HepG2 (cell line): ENCODE results near the gene FYTTD1. TPM values are rescaled to one million over a fixed set of nuclear protein-coding genes. Genes with fewer than 3 reads are reported as not detected.

Experiments
- ATAC-seq: fragments of 200-7000 bp; cut with Tn5 transposase; 3 replicates; pipeline ENCODE4 v1.9.1; 2020; ENCODE audit warnings: mild to moderate bottlenecking, moderate library complexity
- BruUV-seq: library from RNA; stranded (reverse); fragments of 400-500 nt; replicated peaks from 2 replicates; lab custom pipeline; 2021; lab: Mats Ljungman, UMichigan
- CTCF ChIA-PET: fragments of 300-600 bp; formaldehyde crosslinking; extraction: SDS; loops from one replicate; lab custom pipeline; 2021; ENCODE audit warnings: low total read pairs, inconsistent platforms, low intra/inter-chr PET ratio; lab: Yijun Ruan, JAX
- POLR2A ChIA-PET: fragments of 350-600 bp; sonication (Branson Sonifier 250); formaldehyde crosslinking; loops from one replicate; lab custom pipeline; 2020; ENCODE audit warnings: antibody characterized with exemption, inconsistent platforms; lab: Yijun Ruan, JAX
- DNase-seq: peaks from one replicate; pipeline ENCODE4 v3.0.0-alpha.2; 2015; ENCODE audit warnings: low spot score
- FAIRE-seq: peaks from 3 replicates; lab custom pipeline; 2011; peaks lifted over from hg19 to GRCh38; lab: Jason Lieb, UNC
- H2AFZ ChIP-seq: one replicate; pipeline ENCODE4 v1.6.1; 2011; ENCODE audit warnings: low read length, inconsistent platforms
- H3K27ac ChIP-seq: fragments of 300-600 bp; 3 replicates; pipeline ENCODE4 v1.8.0; 2011; ENCODE audit warnings: mixed run types, mild to moderate bottlenecking, mixed read lengths, low read length, inconsistent platforms; ENCODE audit not compliant: insufficient read depth; ENCODE audit errors: extremely low read length
- H3K27me3 ChIP-seq, 2 experiments: fragments of 200-600 bp in 1 of 2; 2 replicates in 1 of 2; 3 replicates in 1 of 2; pipeline versions ENCODE4 v1.6.0 to v1.8.0; 2011; ENCODE audit warnings: low read length in 2 of 2, mild to moderate bottlenecking in 2 of 2, moderate library complexity in 2 of 2, inconsistent platforms in 1 of 2; ENCODE audit not compliant: insufficient read depth in 2 of 2, control insufficient read depth in 1 of 2
- H3K36me3 ChIP-seq, 2 experiments: fragments of 200-600 bp in 1 of 2; replicated peaks in 1 of 2; 2 replicates in 1 of 2; 3 replicates in 1 of 2; pipeline versions ENCODE4 v1.5.1 to v1.8.0; 2011; ENCODE audit warnings: low read length in 2 of 2, inconsistent platforms in 1 of 2; ENCODE audit not compliant: insufficient read depth in 2 of 2, control insufficient read depth in 1 of 2
- H3K4me1 ChIP-seq: 2 replicates; pipeline ENCODE4 v1.5.1; 2012; ENCODE audit warnings: low read length, inconsistent platforms; ENCODE audit not compliant: insufficient read depth
- H3K4me2 ChIP-seq: 2 replicates; pipeline ENCODE4 v1.6.0; 2011; ENCODE audit warnings: low read depth, low read length, inconsistent platforms
- H3K4me3 ChIP-seq, 3 experiments: fragments of 200-600 bp in 1 of 3; sonication (generic), shearing (Covaris generic) in 1 of 3; replicated peaks in 1 of 3; 2 replicates each; pipeline ENCODE4 v1.5.1; 2011 to 2016; ENCODE audit warnings: low read length in 3 of 3, inconsistent platforms in 2 of 3, low read depth in 2 of 3, mild to moderate bottlenecking in 2 of 3, control low read depth in 1 of 3, mixed read lengths in 1 of 3; ENCODE audit not compliant: insufficient read depth in 1 of 3
- H3K79me2 ChIP-seq: one replicate; pipeline ENCODE4 v1.6.1; 2011; ENCODE audit warnings: low read length, inconsistent platforms; ENCODE audit not compliant: insufficient read depth
- H3K9ac ChIP-seq: 2 replicates; pipeline ENCODE4 v1.6.0; 2011; ENCODE audit warnings: mild to moderate bottlenecking, low read depth, low read length, inconsistent platforms; ENCODE audit not compliant: insufficient read depth
- H3K9me3 ChIP-seq: 2 replicates; pipeline ENCODE4 v1.5.1; 2012; ENCODE audit warnings: mild to moderate bottlenecking, low read length
- H4K20me1 ChIP-seq: 2 replicates; pipeline ENCODE4 v1.6.0; 2011; ENCODE audit warnings: inconsistent platforms, mild to moderate bottlenecking, low read length, moderate library complexity; ENCODE audit not compliant: insufficient read depth
- ATF7-NPFF ChIP-seq: sonication (generic); formaldehyde crosslinking; IDR thresholded peaks from 2 replicates; pipeline ENCODE4 v1.8.1; 2023; ENCODE audit warnings: mild to moderate bottlenecking, low read depth, missing genetic modification reagents, moderate library complexity
- ATRX ChIP-seq: sonication (generic); formaldehyde crosslinking; IDR thresholded peaks from 2 replicates; pipeline ENCODE4 v1.4.0; 2020; ENCODE audit warnings: missing genetic modification reagents, borderline replicate concordance
- EHMT2 ChIP-seq: fragments of 200-600 bp; sonication (generic); IDR thresholded peaks from 2 replicates; pipeline ENCODE4 v1.7.0; 2017; ENCODE audit warnings: antibody characterized with exemption, low read depth, low read length, borderline replicate concordance
- HHEX ChIP-seq: IDR thresholded peaks from 2 replicates; pipeline ENCODE4 v1.6.1; 2016; ENCODE audit warnings: control low read depth
- HIVEP1 ChIP-seq: sonication (generic); formaldehyde crosslinking; IDR thresholded peaks from 2 replicates; pipeline ENCODE4 v1.4.0; 2020; ENCODE audit warnings: mild to moderate bottlenecking, missing genetic modification reagents
- HOXA5 ChIP-seq: sonication (generic); formaldehyde crosslinking; IDR thresholded peaks from 2 replicates; pipeline ENCODE4 v1.4.0; 2020; ENCODE audit warnings: missing genetic modification reagents
- MAFF ChIP-seq: IDR thresholded peaks from 2 replicates; pipeline ENCODE4 v1.6.1; 2011; ENCODE audit warnings: low read depth, low read length, improper control_type of control experiment
- NCOA5 ChIP-seq: sonication (generic); formaldehyde crosslinking; IDR thresholded peaks from 2 replicates; pipeline ENCODE4 v1.4.0; 2020; ENCODE audit warnings: missing genetic modification reagents
- NONO ChIP-seq, 2 experiments: fragments of 450-650 bp in 1 of 2; sonication (generic) in 1 of 2; formaldehyde crosslinking in 1 of 2; IDR thresholded peaks in 1 of 2; conservative IDR thresholded peaks in 1 of 2; 2 replicates each; pipeline versions ENCODE4 v1.6.1 to v1.8.0; 2017 to 2022; ENCODE audit warnings: mild to moderate bottlenecking in 1 of 2, missing genetic modification reagents in 1 of 2, moderate library complexity in 1 of 2
- RORA ChIP-seq: sonication (generic); formaldehyde crosslinking; IDR thresholded peaks from 2 replicates; pipeline ENCODE4 v1.5.0; 2020; ENCODE audit warnings: mild to moderate bottlenecking, missing genetic modification reagents, moderate library complexity
- SP1 ChIP-seq, 2 experiments: fragments of 450-650 bp in 1 of 2; sonication (generic) in 1 of 2; formaldehyde crosslinking in 1 of 2; IDR thresholded peaks; 2 replicates each; pipeline versions ENCODE4 v1.4.0 to v1.6.1; 2016 to 2020; ENCODE audit warnings: missing genetic modification reagents in 1 of 2
- SPEN ChIP-seq: sonication (generic); formaldehyde crosslinking; IDR thresholded peaks from 2 replicates; pipeline ENCODE4 v1.5.1; 2020; ENCODE audit warnings: low read depth, mild to moderate bottlenecking, missing genetic modification reagents
- ZBTB44 ChIP-seq: sonication (generic); formaldehyde crosslinking; IDR thresholded peaks from 2 replicates; pipeline ENCODE4 v1.4.0; 2020; ENCODE audit warnings: missing genetic modification reagents
- ZFY ChIP-seq: sonication (generic); formaldehyde crosslinking; IDR thresholded peaks from 2 replicates; pipeline ENCODE4 v1.4.0; 2020; ENCODE audit warnings: missing genetic modification reagents
- ZNF354B ChIP-seq: sonication (generic); formaldehyde crosslinking; IDR thresholded peaks from 2 replicates; pipeline ENCODE4 v1.8.0; 2022; ENCODE audit warnings: mild to moderate bottlenecking, missing genetic modification reagents
- ZNF513 ChIP-seq: sonication (generic); formaldehyde crosslinking; conservative IDR thresholded peaks from 2 replicates; pipeline ENCODE4 v1.5.0; 2020; ENCODE audit warnings: missing genetic modification reagents
- ZNF7 ChIP-seq: IDR thresholded peaks from 2 replicates; pipeline ENCODE4 v1.6.1; 2016; ENCODE audit warnings: missing biosample characterization, missing genetic modification reagents
- ZNF747 ChIP-seq: sonication (generic); formaldehyde crosslinking; IDR thresholded peaks from 2 replicates; pipeline ENCODE4 v1.8.1; 2023; ENCODE audit warnings: missing genetic modification reagents, mild to moderate bottlenecking, borderline replicate concordance
- WGBS: methylation state at CpG from one replicate; pipeline ENCODE4 v1.1.6; 2017; ENCODE audit warnings: low lambda C conversion rate; 5-methylcytosine and 5-hydroxymethylcytosine counted together
- in situ Hi-C: cut with HindIII; loops from 2 replicates; pipeline ENCODE4 v1.10.0; 2017; ENCODE audit warnings: low pct_unique_long_range_greater_than_20kb; ENCODE audit not compliant: extremely low pct_ligation_motif_present
- intact Hi-C: fragments of 100-400 bp; cut with micrococcal nuclease; formaldehyde crosslinking; loops from one replicate; pipeline ENCODE4 v1.10.0; 2022; ENCODE audit not compliant: unreplicated experiment
- polyA plus RNA-seq, 8 experiments: library from polyadenylated mRNA; depleted of rRNA in 3 of 8; stranded (reverse) in 7 of 8; unstranded in 1 of 8; fragments of >200 nt; fragmentation: Illumina TruSeq in 4 of 8; extraction: Trizol in 4 of 8; gene quantifications; 2 replicates each; pipeline versions ENCODE4 v1.2.1 to v1.2.3, GENCODE V29; 2011 to 2016; ENCODE audit warnings: low read depth in 4 of 8, missing spikeins in 1 of 8, mixed read lengths in 1 of 8; ENCODE audit not compliant: insufficient read depth in 1 of 8
- total RNA-seq, 5 experiments: library from RNA; depleted of rRNA; stranded (reverse); fragments of >200 nt; fragmentation: Illumina TruSeq; extraction: Trizol; gene quantifications; 2 replicates each; pipeline ENCODE4 v1.2.3, GENCODE V29; 2016; ENCODE audit warnings: low read depth in 1 of 5

The FYTTD1 gene
- total and polyA plus RNA-seq, 2 of the 13 experiments (the other 11 are each of a cell fraction or from before 2014, with no cell fraction given), result 6.5 to 28.8 TPM

- H3K27me3 ChIP-seq, result peaks cover 0 to 5% of the 10 kb centered on the region in 2 experiments; a peak in 1 of 5 replicates
- no peak for ATAC-seq
- peaks cover 26% of the 10 kb centered on the region for H3K4me1 ChIP-seq
- H4K20me1 ChIP-seq, result peaks cover 7% of the 10 kb centered on the region; the same call in 1 of the 2 replicates
- 82% methylated on average over 3 of the region's 3 CpGs for WGBS
- H3K4me2 ChIP-seq, result no peak overlapping the region
- H2AFZ ChIP-seq, result no peak overlapping the region
- FAIRE-seq, result no peak
- intact Hi-C loops (loop anchor here (5.0 kb wide), 1 partner anchor 39 kb away; the partner anchor contains the start of gene LRCH3), in situ Hi-C loops (no loop called here)
- H3K9ac ChIP-seq, result no peak overlapping the region
- no peak overlapping the region for H3K27ac ChIP-seq
- no TSS peak for BruUV-seq
- H3K79me2 ChIP-seq, result peaks cover 34% of the 10 kb centered on the region
- ChIA-PET CTCF (no interaction called here), POLR2A (no interaction called here)
- H3K36me3 ChIP-seq, result peaks cover 0 to 8% of the 10 kb centered on the region in 2 experiments; a peak in 1 of 5 replicates
- no peaks in the 10 kb centered on the region for H3K9me3 ChIP-seq
- no peak for DNase-seq
- no peak overlapping the region for H3K4me3 ChIP-seq
- TF ChIP-seq MAFF (no peak), SPEN (CRISPR knock-in tag) (no peak), NONO (IDR thresholded peaks at IDR 0.05) (no peak), NONO (CRISPR knock-in tag; conservative IDR thresholded peaks at IDR 0.05) (no peak), NCOA5 (CRISPR knock-in tag) (no peak), RORA (CRISPR knock-in tag) (no peak), ATRX (CRISPR knock-in tag) (no peak), SP1 (IDR thresholded peaks at IDR 0.05) (no peak), SP1 (CRISPR knock-in tag; IDR thresholded peaks at IDR 0.05) (no peak), HOXA5 (CRISPR knock-in tag) (no peak), ATF7-NPFF (CRISPR knock-in tag) (no peak)
Observed at GRCh38 chr3:197753263-197753662, 3.6 kb downstream of the FYTTD1 start.

- in situ Hi-C loops, result no loop called here
- no peak overlapping the region for H3K27ac ChIP-seq
- DNase-seq, result no peak
- H3K4me3 ChIP-seq, result no peak overlapping the region
- no peak overlapping the region for H3K4me2 ChIP-seq
- no peaks in the 10 kb centered on the region for H3K27me3 ChIP-seq
- 94% methylated on average over 3 of the region's 3 CpGs for WGBS
- BruUV-seq, result no TSS peak
- CTCF ChIA-PET, result no interaction called here
- H4K20me1 ChIP-seq, result peaks cover 7% of the 10 kb centered on the region; the same call in 1 of the 2 replicates
- peaks cover 25% of the 10 kb centered on the region for H3K4me1 ChIP-seq
- H3K9me3 ChIP-seq, result no peaks in the 10 kb centered on the region
- no peak for ATAC-seq
- H3K79me2 ChIP-seq, result peaks cover 34% of the 10 kb centered on the region
- H3K36me3 ChIP-seq, result peaks cover 0 to 8% of the 10 kb centered on the region in 2 experiments; a peak in 2 of 5 replicates
- FAIRE-seq, result no peak
- H3K9ac ChIP-seq, result no peak overlapping the region
- H2AFZ ChIP-seq, result no peak overlapping the region
- POLR2A ChIA-PET, result no interaction called here
- intact Hi-C loops, result no loop called here
- TF ChIP-seq ZFY (CRISPR knock-in tag), result no peak
- no peak for TF ChIP-seq HIVEP1 (CRISPR knock-in tag)
- no peak for TF ChIP-seq ZNF354B (CRISPR knock-in tag)
- TF ChIP-seq ZBTB44, result no peak
- no peak for TF ChIP-seq ZNF747 (CRISPR knock-in tag)
- no peak for TF ChIP-seq ZNF513
- TF ChIP-seq ZNF7 (CRISPR knock-in tag), result no peak
- no peak for TF ChIP-seq EHMT2
- TF ChIP-seq HHEX (CRISPR knock-in tag), result no peak
Observed at GRCh38 chr3:197756704-197757103, 7.0 kb downstream of the FYTTD1 start.
